HuH-7.5 (cell line): ENCODE data around the gene PPIA.
"Not testable (repeated sequence)": the region's sequence is repeated elsewhere in the genome, so short reads cannot be mapped to it uniquely, and the experiment has no call there.

Source experiments
- DNase-seq: peaks from one replicate; pipeline ENCODE4 v3.0.0; 2011; ENCODE audit warnings: low spot score

The PPIA gene

DNA sequence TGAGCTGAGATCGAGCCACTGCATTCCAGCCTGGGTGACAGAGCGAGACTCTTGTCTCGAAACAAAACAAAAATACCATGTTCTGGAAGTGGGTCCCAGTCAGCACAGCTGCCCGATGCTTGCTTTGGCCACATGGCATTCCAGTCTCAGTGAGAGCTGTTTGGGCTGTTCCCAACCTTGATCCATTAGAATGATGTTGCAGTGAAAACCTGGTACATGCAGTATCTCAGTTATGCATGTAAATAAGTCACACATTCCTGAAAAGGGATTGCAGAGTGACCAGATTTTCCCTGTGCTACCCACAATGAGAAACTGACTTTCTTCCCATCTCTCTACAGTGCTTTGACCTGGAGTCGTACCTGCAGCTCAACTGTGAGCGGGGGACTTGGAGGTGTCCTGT, 32.4 kb upstream of the PPIA start:
- no peak for DNase-seq

DNA sequence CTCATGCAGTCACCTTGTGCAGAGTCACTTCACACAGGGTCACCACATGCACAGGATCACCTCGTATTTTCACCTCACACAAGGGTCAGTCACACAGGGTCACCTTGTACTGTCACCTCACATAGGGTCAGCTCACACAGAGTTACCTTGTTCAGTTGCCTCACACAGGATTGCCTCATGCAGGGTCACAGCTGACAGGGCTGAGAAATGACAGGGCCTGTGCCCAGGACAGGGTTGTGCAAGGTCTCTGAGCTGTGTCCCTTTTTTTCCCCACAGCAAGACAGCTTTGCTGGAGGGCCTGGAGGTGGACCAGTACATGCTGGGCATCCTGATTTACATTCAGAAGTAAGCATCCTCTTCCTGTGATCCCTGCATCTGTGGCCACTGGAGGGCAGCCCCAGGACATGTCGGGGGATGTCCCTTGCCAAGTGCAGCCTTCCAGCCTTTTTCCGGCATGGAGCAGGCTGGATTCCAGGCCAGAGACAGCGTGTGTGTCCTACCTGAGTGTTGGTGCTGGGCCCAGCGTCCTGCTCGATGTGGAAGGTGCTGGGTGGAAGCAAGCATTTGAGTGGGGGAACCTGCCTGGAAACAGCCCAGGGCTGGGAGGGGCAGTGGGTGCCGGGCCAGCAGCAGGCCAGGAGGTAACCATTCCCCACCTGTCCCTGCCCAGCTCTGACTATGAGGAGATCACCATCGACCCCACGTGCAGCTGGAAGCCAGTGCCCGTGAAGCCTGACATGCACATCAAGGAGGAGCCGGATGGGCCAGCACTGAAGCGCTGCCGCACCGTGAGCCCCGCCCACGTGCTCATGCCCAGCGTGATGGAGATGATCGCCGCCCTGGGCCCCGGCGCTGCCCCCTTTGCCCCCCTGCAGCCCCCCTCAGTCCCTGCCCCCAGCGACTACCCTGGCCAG, 31.6 kb upstream of the PPIA start:
- DNase-seq = peak; percentile 68

DNA sequence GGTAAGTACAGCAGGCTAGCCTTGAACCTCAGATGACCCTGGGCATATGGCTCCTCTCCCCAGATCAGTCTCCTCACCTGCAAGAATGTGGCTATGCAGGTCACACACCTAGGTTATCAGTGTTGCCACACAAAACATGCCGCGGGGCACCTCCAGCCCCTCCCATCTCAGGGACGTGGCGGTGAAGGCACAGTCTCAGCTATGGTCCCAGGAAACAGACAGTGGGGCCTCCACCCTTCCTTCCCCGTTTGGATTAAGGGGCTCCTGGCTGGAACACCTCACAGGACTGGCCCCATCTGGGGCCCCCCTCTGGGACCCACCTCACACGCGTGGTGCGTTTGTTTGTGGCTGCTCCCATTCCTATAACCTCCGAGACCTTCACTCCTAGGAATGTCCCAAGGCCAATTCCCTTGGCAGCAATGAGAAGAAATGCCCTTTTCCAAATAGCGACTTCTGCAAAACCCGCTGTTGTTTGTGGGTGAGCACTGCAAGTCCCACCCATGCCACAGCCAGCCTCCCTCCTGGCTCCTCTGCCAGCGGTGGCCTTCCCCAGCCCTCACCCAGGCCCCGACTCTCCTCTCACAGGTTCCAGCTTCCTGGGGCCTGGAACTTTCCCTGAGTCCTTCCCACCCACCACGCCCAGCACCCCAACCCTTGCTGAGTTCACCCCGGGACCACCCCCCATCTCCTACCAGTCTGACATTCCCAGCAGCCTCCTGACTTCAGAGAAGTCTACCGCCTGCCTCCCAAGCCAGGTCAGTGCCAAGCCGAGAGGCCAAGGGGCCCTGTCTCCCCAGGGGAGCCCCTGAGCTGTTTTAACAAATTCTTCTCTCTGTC, 30.7 kb upstream of the PPIA start:
- DNase-seq = no peak

DNA sequence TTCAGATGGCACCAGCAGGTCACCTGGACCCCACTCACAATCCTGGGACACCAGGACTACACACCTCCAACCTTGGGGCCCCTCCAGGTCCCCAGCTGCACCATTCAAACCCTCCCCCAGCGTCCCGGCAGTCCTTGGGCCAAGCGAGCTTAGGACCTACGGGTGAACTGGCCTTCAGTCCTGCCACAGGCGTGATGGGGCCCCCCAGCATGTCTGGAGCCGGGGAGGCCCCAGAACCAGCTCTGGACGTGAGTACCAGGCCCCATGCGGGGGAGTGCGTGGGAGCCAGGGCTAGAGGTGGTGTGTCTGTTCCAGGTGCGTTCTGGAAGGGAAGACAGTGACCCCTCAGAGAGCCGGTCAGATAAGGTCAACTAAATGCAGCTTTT, 30.1 kb upstream of the PPIA start:
- DNase-seq = no peak

DNA sequence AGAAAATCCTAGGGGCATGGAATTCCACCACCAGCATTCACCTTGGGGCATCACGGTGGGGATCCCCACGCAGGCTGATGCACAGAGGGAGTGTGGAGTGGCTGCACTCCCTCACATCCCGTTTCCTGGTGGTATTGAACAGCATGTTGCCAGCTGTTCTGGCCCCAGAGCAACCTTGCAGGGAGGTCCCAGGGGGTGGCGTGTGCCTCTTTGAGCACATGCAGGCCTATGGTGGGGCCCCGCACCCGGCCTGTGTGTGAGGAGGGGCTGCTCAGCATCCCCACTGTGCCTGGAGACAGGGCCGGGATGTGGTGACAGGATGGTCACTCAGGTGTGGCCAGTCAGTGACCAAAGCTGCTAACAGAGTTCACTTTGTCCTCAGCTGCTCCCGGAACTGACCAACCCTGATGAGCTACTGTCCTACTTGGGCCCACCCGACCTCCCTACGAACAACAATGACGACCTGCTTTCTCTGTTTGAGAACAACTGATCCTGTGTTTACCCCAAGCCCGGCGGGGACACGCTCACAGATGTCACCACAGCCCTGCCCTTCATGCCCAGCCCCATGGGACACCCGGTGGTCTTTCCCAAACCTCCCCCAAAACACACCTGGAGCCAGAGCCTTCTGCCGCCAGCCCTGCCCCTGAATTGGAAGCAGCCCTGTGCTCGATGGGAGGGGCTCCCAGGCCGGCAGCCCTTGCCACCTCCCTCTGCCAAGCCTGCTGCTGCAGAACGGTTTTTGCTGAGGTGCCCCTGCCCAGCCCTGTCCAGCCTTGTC, 29.2 kb upstream of the PPIA start:
- DNase-seq = no peak

DNA sequence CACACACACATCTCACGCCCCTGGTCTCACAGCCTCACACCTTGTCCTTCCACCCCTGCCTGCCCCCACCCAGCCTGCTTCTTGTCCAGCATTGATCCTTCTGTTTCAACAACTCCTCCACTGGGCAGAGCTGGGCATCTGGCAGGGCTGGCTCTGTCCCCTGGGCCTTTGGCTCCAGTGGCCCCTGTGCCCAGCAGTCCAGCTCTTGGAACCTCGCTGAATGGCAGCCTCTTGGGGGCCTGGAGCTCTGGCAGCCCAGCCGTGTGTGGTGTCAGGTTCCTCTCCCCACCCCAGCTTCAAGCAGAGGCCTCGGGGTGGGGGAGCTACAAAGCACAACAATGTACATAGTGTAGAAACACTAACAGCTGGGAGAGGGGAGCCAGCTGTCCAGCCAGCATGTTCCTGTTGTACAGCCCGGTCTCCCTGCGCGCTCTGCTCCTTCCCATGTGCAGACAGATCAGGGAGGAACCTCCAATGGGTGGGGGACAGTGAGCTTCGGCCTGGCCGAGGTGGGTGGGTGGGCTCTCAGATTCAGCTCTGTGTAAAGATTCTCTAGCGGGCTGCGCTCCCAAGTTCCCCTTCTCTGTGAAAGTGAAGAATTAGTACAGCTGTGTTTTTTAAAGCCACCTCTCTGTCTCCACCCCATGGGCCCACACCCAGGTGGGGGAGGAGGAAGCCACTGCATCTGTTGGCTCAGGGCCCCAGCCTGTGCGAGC, 28.4 kb upstream of the PPIA start:
- no peak for DNase-seq

DNA sequence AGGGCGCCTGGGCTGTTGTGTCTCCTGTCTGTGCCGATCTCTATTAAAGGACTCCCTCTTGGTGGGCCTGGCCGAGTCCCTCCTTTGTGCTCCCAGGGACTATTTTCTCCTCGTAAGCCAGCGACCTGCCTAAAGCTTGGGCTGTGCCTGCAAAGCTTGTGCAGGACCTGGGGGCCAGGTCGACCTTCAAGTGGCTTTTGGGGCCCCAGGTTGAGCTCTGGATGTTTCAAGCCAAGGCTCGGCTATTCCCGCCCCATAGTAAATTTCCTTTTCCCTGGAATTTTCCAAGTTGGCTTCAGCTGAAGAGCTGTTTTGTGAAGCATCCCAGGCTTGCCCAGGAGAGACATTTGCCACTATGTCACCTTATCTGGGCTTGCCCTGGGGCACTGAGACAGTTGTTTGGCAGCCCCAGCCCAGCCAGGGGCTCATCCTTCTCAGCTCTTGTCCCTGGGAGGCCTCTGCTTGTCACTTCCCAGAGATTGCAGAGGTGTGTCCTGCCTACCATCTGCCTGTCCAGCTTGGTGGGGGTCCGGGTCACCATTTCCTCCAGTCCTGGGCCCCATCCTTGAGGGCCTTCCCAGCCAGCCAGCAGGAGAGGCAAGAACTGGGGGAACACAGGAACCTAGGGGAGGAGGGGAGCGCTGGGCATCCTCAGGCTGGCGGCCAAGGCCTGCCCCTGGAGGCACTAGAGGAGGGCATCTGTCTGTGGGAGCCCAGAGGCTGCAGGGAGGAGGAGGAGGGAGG, 27.7 kb upstream of the PPIA start:
- DNase-seq = no peak

DNA sequence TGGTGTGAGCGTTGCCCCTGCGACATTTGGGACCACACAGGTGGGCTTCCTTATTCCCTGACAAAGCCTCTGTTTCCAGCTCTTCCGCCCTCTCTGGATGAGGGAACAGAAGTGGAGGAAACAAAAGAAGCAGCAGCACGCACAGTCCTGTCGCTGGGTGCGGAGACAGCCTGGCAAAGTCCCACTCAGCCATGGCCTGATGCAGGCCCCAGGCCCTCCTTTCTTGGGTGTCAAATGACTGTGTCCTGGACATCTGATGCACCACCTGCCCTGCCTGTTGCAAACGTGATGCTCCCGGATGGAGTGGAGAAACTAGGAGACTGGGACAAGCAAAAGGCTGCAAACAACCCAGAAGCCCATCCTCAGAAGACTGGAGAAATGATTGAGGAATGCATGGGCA, 27.1 kb upstream of the PPIA start:
- no peak for DNase-seq

DNA sequence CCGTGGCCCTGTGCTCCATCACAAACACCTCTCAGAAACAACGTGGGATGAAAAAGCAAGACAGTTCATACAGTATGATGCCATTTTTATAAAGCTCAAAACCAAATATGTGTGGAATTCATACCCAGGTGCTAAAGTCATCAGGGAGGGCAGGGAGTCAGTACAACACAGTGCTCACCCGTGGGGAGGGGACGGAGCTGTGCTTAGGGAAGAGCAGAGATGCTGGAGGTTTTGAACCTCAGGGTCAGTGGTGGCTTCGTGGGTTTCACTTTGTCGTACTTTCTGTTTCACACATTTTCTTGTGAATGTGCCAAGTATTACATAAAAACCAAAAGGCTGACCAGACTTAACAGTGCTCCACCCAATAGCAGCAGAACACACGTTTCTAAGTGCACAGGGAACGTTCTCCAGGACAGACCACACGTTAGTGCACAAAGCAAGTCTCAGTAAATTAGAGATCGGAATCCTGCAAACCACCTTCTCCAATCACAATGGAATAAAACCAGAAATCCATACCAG, 26.6 kb upstream of the PPIA start:
- DNase-seq = no peak

DNA sequence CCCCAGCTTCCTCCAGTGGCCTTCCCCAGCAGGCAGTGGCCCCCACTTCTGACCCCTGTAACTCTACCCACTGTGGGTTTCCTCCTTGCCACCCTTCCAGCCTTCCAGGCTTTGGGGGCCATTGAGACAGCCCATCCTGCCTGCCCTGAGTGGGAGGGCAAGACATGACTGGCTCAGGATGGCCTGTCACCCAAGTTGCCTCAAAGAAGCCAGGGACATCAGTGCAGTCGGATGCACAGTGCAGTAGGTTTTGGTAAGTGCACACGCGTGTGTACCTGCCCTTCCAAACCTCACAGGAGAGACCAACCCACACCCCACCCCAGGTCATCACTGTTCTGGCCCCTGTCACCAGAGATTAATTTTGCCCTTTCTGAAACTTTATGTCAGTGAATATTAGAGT, 25.1 kb upstream of the PPIA start:
- no peak for DNase-seq

DNA sequence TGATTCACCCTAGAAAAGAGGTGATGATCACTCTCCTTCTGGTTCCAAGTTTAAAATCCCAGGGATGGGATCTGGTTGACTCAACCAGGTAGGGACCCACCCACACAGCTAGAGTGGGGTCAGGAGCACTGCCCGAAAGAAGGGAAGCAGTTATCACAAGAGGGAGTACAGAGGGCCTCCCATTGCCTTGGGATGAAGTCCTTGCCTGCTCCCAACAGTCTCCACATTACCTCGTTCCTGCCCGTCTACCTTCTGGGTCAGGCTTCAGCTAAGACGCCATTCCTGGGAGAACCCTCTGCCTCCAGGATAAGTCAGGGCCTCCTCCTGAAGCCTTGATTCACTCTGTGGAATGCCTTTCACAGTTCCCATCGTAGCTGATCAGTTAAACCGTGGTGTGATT, 24.0 kb upstream of the PPIA start:
- DNase-seq = no peak

DNA sequence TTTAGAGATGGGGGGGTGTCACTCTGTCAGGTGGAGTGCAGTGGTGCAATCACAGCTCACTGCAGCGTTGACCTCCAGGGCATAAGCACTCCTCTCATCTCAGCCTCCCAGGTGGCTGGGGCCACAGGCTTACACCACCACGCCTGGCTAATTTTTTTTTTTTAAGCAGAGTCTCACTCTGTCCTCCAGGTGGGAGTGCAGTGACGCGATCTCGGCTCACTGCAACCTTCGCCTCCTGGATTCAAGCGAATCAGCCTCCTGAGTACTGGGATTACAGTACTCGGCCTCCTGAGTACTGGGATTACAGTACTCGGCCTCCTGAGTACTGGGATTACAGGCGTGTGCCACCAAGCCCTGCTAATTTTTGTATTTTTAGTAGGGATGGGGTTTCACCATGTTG, 23.6 kb upstream of the PPIA start:
- no peak for DNase-seq

DNA sequence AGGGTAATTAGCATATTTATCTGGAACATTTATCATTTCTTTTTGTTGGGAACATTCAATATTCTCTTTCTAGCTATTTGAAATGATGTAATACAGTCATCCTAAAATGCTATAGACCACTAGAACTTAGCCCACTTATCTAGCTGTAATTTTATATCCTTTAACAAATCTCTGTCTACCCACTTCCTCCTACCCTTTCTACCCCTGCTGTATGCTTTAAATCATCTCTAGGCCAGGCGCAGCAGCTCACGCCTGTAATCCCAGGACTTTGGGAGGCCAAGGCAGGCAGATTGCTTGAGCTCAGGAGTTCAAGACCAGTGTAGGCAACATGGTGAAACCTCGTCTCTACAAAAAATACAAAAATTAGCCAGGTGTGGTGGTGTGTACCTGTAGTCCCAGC, 22.0 kb upstream of the PPIA start:
- DNase-seq = not testable (repeated sequence)

DNA sequence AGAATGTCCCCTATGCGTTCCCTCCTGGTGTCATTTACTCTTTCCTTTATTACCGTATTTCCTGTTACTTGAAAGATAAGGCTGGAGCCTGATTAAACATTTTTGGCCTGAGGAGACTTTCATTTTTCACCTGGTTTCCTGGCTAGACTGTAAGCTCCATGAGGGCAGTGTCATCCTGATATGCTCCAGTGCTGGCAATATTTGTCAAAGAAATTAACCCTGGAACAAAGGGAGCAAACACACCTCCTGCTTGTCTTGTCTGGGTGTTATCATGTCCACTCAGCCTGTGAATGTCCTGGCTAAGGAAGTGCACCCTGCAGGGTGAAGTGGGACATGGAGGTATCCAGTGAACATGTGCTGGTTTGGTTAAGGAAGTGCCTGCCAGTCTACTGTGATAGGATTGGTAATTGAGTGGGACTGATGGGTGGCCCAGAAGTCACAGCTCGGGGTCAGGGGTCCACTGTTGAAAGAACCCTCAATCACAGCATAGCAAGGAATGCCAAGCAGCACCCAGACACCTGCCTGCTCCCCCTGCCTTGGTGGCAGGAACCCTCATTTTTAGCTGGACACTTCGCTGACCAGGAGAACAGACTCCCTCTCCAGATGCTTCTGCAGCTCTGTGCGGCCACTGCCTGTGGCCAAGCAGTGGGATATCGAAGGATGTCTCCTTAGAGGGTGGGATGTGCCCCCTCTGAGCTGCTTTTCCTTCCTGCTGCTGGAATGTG, 20.9 kb upstream of the PPIA start:
- no peak for DNase-seq

DNA sequence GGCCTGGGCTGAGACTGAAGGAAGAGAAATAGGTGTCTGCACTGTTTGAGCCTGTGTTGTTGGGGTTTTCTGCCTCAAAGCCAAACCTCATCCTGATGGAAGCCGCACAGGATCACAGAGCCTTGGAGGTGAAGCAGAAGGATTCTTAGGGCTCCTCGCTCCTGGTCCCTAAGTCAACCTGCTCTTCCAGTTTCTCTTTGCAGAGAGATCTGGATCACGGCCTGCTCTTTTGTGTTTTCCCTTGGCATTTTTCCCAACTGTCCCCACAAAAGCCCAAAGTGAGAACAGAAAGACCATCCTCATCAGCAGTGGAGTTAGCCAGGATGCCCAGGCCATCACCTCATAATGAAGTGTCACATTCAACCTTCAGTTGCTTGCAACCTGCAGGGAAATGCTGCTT, 20.3 kb upstream of the PPIA start:
- no peak for DNase-seq

DNA sequence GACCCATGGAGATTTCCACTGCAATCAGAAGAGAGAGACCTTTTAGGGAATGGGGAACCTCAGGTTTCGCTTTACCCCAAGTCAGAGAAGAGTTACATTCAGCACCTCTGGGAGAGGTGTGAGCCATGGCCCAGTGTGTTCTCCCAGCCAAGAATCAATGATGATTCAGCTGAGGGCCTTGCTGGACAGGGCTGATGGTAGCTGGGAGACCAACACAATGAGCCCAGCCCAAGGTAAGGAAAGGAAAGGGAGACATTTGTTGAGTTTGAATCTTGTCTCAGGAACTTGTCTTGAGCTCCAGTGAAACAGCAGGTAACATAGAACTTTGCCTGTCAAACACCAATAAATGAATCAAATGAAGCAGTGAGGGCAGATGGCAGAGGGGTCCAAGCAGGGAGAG, 14.0 kb upstream of the PPIA start:
- no peak for DNase-seq

DNA sequence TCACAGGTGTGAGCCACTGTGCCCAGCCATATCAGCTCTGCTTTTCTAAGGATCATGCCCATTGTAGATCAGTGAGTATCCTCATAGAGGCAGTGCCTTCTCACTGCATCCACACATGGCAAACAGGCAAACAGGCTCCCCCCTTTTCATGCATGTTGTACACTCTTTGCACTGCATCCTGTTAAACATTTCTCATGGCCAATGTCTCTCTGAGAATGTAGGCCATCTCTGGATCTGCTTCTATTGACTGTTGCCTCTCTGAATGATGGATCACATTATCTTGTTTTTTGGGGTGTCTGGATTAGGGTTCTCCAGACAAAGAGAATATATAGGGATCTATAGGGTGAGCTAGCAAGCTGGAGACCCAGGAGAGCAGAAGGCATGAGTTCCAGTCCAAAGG, 13.1 kb upstream of the PPIA start:
- no peak for DNase-seq

DNA sequence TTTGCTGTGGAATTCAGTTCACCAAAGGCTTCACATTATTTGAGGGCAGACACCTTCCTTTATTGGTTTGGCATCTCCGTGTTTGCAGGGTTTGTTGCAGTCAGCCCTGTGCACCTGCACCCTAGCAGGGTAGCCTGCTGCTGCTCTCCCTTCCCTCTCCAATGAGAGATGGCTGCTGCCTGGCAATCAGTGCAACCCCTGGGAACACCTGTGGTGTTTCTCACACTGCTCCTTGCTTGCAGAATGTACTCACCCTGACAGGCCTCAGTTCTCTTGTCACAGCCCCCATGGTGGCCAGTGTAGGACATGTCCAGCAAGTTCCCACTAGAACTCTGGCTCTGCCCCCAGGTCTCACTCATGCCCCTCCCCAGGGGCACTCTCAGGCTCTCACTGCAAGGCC, 12.1 kb upstream of the PPIA start:
- no peak for DNase-seq

DNA sequence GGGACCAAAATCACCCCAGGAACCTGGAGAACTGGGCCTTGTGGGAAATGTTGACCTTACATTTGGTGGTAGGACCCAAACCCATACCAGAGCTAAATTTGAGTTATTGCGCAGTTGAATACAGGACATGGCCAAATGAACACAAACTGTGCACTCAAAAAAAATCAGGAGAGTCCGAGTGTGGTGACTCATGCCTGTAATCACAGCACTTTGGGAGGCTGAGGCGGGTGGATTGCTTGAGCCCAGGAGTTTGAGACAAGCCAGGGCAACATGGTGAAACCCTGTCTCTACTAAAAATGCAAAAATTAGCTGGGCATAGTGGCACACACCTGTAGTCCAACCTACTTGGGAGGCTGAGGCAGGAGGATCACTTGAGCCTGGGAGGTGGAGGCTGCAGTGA, 11.3 kb upstream of the PPIA start:
- DNase-seq = not testable (repeated sequence)

DNA sequence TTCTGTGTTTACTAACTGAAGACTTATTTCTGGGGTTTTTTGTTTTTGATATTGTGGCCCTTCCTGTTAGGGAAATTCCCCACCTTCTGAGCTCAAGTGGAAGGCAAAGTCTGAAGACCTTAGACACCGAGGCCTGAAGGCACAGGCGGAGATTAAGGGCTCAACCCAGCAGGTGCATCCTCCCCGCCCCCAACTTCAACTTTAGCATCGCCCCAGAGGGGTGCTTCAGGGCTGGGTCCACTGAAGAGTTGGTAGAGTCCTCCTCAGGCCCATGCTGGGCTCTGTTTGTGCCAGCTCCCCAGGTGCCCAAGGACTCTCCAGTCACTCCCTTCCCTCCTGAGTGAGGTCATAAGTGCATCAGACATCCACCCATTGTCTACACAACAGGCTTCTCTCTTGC, 9.4 kb upstream of the PPIA start:
- DNase-seq = no peak
